AG09309 (cell line): Measurements from ENCODE around the gene PRXL2B.

Source experiments
- DNase-seq: peaks from one replicate; pipeline ENCODE4 v3.0.0-alpha.2; 2010; ENCODE audit warnings: low read depth
- H3K4me3 ChIP-seq: 2 replicates; pipeline ENCODE4 v1.5.1; 2011; ENCODE audit warnings: mild to moderate bottlenecking, low read depth, low read length, moderate library complexity; ENCODE audit not compliant: control insufficient read depth
- CTCF ChIP-seq: IDR thresholded peaks from 2 replicates; pipeline ENCODE4 v1.5.1; 2011; ENCODE audit warnings: mild to moderate bottlenecking, low read depth, low read length, inconsistent platforms; ENCODE audit not compliant: insufficient read depth, control insufficient read depth; ENCODE audit errors: missing control alignments

PRXL2B gene

GRCh38 chr1:2584686-2585317 is 1.8 kb upstream of the PRXL2B start:
- H3K4me3 ChIP-seq: peak overlapping the region; percentile 51
- no peak for DNase-seq
- TF ChIP-seq CTCF: no peak

- no peak for DNase-seq
- peak overlapping the region; percentile 51 for H3K4me3 ChIP-seq
- TF ChIP-seq CTCF: no peak
These were observed 1.1 kb upstream of the PRXL2B start for GRCh38 chr1:2585318-2586092.

- peak overlapping the region; percentile 79 for H3K4me3 ChIP-seq
- no peak for DNase-seq
- no peak for TF ChIP-seq CTCF
These were observed 688 bp downstream of the PRXL2B start for GRCh38 chr1:2587071-2587859.

GRCh38 chr1:2587860-2588571 is 1.4 kb downstream of the PRXL2B start:
- H3K4me3 ChIP-seq: peak overlapping the region; percentile 79
- no peak for DNase-seq
- TF ChIP-seq CTCF: no peak

- no peak for DNase-seq
- TF ChIP-seq CTCF: no peak
- H3K4me3 ChIP-seq: no peak overlapping the region
These were observed 2.3 kb downstream of the PRXL2B start for GRCh38 chr1:2588661-2589430.
